SK-N-SH (cell line): ENCODE measurements around the gene MCCD1.

Experiments used
- CHD2 ChIP-seq: fragments of 150-350 bp; IDR thresholded peaks from 2 replicates; pipeline ENCODE4 v1.6.1; 2018; ENCODE audit warnings: low read length; ENCODE audit not compliant: partially characterized antibody
- CTCF ChIP-seq: fragments of 200-600 bp; sonication (generic); IDR thresholded peaks from 2 replicates; pipeline ENCODE4 v1.6.1; 2017; ENCODE audit warnings: antibody characterized with exemption, mild to moderate bottlenecking, moderate library complexity
- EP300 ChIP-seq, 2 experiments: IDR thresholded peaks; 2 replicates each; pipeline versions ENCODE4 v1.4.0 to v1.6.1; 2012; ENCODE audit warnings: borderline replicate concordance in 1 of 2, low read depth in 1 of 2, low read length in 1 of 2
- FOXM1 ChIP-seq: IDR thresholded peaks from 2 replicates; pipeline ENCODE4 v1.4.0; 2012; ENCODE audit warnings: low read depth, mild to moderate bottlenecking
- GATA2 ChIP-seq: sonication (generic); formaldehyde crosslinking; IDR thresholded peaks from 2 replicates; pipeline ENCODE4 v1.5.0; 2020; ENCODE audit warnings: mild to moderate bottlenecking, missing genetic modification reagents
- POLR2AphosphoS5 ChIP-seq: IDR thresholded peaks from 2 replicates; pipeline ENCODE4 v1.6.1; 2012; ENCODE audit warnings: low read depth, low read length
- RCOR1 ChIP-seq: fragments of 150-350 bp; IDR thresholded peaks from 2 replicates; pipeline ENCODE4 v1.6.1; 2017; ENCODE audit warnings: antibody characterized with exemption, low read length
- REST ChIP-seq: IDR thresholded peaks from 2 replicates; pipeline ENCODE4 v1.6.1; 2012; ENCODE audit warnings: mild to moderate bottlenecking, low read depth, low read length, moderate library complexity
- RFX5 ChIP-seq: IDR thresholded peaks from 2 replicates; pipeline ENCODE4 v1.6.1; 2012; ENCODE audit warnings: mild to moderate bottlenecking, improper control_type of control experiment, low read length

GRCh38 chr6:31528821-31529328 lies at the start of gene MCCD1:
- TF ChIP-seq CTCF = no peak
- no peak for TF ChIP-seq REST
- TF ChIP-seq EP300 (IDR thresholded peaks at IDR 0.05; ENCODE audit: borderline replicate concordance in 1 of 2, low read depth in 1 of 2, low read length in 1 of 2) = no peak
- TF ChIP-seq CHD2 = no peak
- TF ChIP-seq POLR2AphosphoS5 = peak; percentile 13
- TF ChIP-seq RCOR1 = no peak
- TF ChIP-seq GATA2 = no peak
- TF ChIP-seq RFX5 = no peak
- TF ChIP-seq FOXM1 = no peak
